Measurements from ENCODE around the gene MYO3B. TPM values are rescaled to one million over a fixed set of nuclear protein-coding genes. Genes with fewer than 3 reads are reported as not detected.
"Not testable (repeated sequence)": the region's sequence is repeated elsewhere in the genome, so short reads cannot be mapped to it uniquely, and the experiment has no call there.

MYO3B gene
- total RNA-seq, 1 donor from 2014 or later: 13.7 TPM

DNA sequence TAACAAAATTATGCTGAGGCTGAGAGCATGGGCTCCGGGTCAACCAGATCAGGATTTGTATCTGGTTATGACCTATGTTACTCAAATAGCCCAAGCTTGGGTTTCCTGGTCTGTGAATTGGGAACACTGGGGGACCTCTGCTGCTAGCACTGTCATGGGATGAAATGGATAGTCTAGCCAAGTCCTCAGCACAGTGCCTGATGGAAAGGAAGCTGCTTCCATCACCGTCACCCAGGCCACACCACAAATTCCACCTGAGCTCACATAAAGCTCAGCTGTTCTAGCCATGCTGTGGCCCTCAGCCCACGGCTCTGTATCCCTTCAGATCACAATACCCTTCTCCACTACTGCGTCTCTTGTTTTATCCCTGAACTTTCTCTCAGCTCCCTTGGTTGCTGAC is 357.6 kb downstream of the MYO3B start:
- no peak for DNase-seq (ENCODE audit: low spot score)
- no peaks in the 10 kb centered on the region for H3K36me3 Mint-ChIP-seq (ENCODE audit: low read depth)
- H3K4me1 Mint-ChIP-seq (ENCODE audit: low read depth): no peaks in the 10 kb centered on the region
- H3K9me3 Mint-ChIP-seq: no peaks in the 10 kb centered on the region
- peaks cover 4% of the 10 kb centered on the region for H3K27me3 Mint-ChIP-seq (ENCODE audit: low read depth)
- H3K27ac Mint-ChIP-seq: no peak overlapping the region
- H3K4me3 Mint-ChIP-seq (ENCODE audit: low read depth): no peak overlapping the region
- intact Hi-C loops (cut with micrococcal nuclease): no loop called here

DNA sequence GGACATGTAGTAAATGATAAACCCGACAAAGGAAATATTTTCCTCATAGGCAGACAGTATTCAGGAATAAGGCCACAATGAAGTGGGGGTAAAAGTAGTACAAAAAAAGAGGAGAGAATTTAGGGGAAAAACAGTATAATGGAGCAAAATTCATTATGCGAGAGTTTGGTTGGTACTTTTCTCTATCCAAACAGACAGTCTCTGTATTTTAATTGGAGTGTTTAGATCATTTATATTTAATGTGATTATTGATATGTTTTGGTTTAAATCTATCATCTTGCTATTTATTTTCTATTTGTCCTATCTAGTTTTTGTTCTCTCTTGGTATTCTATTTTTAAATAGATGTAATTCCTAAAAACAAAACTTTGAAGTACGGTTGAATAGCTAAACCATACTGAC is 366.9 kb downstream of the MYO3B start:
- H3K27me3 Mint-ChIP-seq (ENCODE audit: low read depth): peaks cover 3% of the 10 kb centered on the region
- H3K4me3 Mint-ChIP-seq (ENCODE audit: low read depth): no peak overlapping the region
- DNase-seq (ENCODE audit: low spot score): no peak
- peaks cover 5% of the 10 kb centered on the region for H3K4me1 Mint-ChIP-seq (ENCODE audit: low read depth)
- H3K9me3 Mint-ChIP-seq: no peaks in the 10 kb centered on the region
- H3K36me3 Mint-ChIP-seq (ENCODE audit: low read depth): peaks cover 13% of the 10 kb centered on the region
- no peak overlapping the region for H3K27ac Mint-ChIP-seq
- intact Hi-C loops (cut with micrococcal nuclease): no loop called here

DNA sequence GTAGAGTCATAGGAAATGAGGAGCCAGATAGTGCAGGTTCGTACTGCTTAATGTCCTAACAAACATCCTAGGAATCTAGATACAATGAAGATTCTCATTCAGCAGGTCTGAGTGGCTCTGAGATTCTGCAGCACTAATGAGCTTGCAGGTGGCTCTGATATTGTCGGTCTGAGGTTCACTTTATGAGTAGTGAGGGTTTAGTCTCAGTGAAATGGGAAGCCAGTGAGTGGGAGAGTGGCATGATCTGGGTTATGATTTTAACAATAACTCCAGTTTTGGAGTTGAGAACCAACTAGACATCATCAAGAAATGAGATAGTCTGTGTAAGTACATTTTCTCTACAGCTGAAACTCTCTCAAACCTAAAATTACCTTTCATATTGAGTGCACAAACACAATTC is 370.4 kb downstream of the MYO3B start:
- intact Hi-C loops (cut with micrococcal nuclease): loop anchor here (2.0 kb wide), 1 partner anchor 42 kb away; no protein-coding TSS in a partner anchor
- H3K4me1 Mint-ChIP-seq (ENCODE audit: low read depth): peaks cover 5% of the 10 kb centered on the region
- no peak for DNase-seq (ENCODE audit: low spot score)
- peaks cover 23% of the 10 kb centered on the region for H3K9me3 Mint-ChIP-seq
- H3K4me3 Mint-ChIP-seq (ENCODE audit: low read depth): no peak overlapping the region
- peaks cover 35% of the 10 kb centered on the region for H3K36me3 Mint-ChIP-seq (ENCODE audit: low read depth)
- peaks cover 3% of the 10 kb centered on the region for H3K27me3 Mint-ChIP-seq (ENCODE audit: low read depth)
- H3K27ac Mint-ChIP-seq: no peak overlapping the region

DNA sequence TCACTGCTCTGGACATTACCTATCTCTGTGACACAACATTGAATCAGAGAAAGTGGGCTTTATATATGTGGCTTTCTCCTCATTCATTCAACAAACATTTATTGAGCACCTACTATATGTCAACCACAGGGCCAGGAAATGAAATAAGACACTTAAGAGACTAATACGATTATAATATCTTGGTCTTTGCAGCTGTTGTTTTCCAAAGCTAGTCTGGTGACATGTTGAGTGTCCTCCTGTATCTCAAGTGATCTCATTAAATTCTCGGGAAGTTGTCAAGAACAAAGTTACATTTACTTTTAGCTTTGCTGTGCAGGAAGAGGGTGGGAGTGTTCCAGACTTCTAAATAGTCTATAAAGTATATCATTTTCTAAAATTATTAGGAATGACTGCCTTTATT is 372.6 kb downstream of the MYO3B start:
- intact Hi-C loops (cut with micrococcal nuclease): no loop called here

DNA sequence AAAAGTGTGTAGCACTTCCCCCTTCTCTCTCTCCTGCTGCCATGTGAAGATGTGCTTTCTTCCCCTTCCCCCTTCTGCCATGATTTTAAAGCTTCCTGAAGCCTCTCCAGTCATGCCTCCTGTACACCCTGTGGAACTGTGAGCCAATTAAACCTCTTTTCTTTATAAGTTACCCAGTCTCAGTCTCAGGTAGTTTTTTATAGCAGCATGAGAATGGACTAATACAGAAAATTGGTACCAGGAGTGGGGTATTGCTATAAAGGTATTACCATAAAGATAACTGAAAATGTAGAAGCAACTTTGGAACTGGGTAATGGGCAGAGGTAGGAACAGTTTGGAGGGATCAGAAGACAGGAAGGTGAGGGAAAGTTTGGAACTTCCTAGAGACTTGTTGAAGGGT is 374.0 kb downstream of the MYO3B start:
- H3K27me3 Mint-ChIP-seq (ENCODE audit: low read depth); H3K4me3 Mint-ChIP-seq (ENCODE audit: low read depth); intact Hi-C loops (cut with micrococcal nuclease); DNase-seq (ENCODE audit: low spot score); H3K27ac Mint-ChIP-seq; H3K4me1 Mint-ChIP-seq (ENCODE audit: low read depth): not testable (repeated sequence)
- Mint-ChIP-seq H3K9me3 (peaks cover 23% of the 10 kb centered on the region), H3K36me3 (ENCODE audit: low read depth) (peaks cover 25% of the 10 kb centered on the region)

More for the DNA sequence above, 372.6 kb downstream of the MYO3B start:
- Mint-ChIP-seq H3K4me3 (ENCODE audit: low read depth) (no peak overlapping the region), H3K27me3 (ENCODE audit: low read depth) (peaks cover 3% of the 10 kb centered on the region), H3K27ac (no peak overlapping the region), H3K9me3 (peaks cover 23% of the 10 kb centered on the region), H3K4me1 (ENCODE audit: low read depth) (peaks cover 5% of the 10 kb centered on the region), H3K36me3 (ENCODE audit: low read depth) (peaks cover 34% of the 10 kb centered on the region)
- DNase-seq (ENCODE audit: low spot score): no peak

DNA sequence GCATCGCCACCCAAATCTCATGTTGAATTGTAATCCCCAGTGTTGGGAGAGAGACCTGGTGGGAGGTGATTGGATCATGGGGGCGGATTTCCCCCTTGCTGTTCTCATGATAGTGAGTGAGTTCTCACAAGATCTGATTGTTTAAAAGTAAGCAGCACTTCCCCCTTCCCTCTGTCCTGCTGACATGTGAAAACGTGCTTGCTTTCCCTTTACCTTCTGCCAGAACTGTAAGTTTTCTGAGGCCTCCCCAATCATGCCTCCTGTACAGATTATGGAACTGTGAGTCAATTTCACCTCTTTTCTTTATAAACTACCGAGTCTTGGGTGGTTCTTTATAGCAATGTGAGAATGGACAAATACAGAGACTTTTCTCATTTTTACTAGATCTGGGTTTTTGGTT is 375.8 kb downstream of the MYO3B start:
- peaks cover 25% of the 10 kb centered on the region for H3K36me3 Mint-ChIP-seq (ENCODE audit: low read depth)
- intact Hi-C loops (cut with micrococcal nuclease): no loop called here
- no peak overlapping the region for H3K27ac Mint-ChIP-seq
- no peak for DNase-seq (ENCODE audit: low spot score)
- peaks cover 1% of the 10 kb centered on the region for H3K4me1 Mint-ChIP-seq (ENCODE audit: low read depth)
- H3K9me3 Mint-ChIP-seq: peaks cover 23% of the 10 kb centered on the region
- H3K4me3 Mint-ChIP-seq (ENCODE audit: low read depth): no peak overlapping the region
- no peaks in the 10 kb centered on the region for H3K27me3 Mint-ChIP-seq (ENCODE audit: low read depth)

DNA sequence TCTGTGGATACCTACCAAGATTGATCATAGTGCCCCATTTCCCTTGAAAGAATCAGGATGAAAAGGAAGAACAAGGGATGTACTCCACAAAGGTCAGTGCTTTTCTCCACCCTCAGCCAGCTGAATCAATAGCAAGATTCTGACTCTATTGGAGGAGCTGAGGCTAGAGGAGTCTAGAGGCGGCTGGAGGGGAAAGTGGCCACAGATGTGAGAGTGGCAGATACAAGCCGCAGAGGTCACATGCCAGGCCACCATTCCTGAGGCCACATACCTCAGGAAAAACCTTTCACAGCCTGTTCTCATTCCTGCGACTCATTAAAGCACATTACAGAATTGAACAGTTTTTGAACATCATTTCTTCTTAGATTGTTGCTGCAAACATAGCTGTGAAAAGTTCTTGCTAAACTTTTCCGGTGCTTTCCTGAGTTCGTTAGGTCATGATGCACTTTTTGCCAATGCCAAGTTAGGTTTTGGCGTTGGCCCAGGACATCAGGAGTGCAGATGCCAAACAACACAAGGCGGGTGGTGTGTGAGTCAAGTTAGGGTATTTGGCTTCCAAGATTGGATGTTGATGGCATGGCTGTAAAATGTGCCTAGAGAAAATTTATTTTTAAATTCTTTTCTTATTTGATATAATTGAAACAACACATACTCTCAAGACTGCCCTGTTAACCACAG is 376.5 kb downstream of the MYO3B start:
- intact Hi-C loops (cut with micrococcal nuclease): no loop called here
- DNase-seq (ENCODE audit: low spot score): no peak
- Mint-ChIP-seq H3K4me1 (ENCODE audit: low read depth) (no peaks in the 10 kb centered on the region), H3K36me3 (ENCODE audit: low read depth) (peaks cover 25% of the 10 kb centered on the region), H3K27me3 (ENCODE audit: low read depth) (no peaks in the 10 kb centered on the region), H3K9me3 (peaks cover 23% of the 10 kb centered on the region), H3K27ac (no peak overlapping the region), H3K4me3 (ENCODE audit: low read depth) (no peak overlapping the region)

DNA sequence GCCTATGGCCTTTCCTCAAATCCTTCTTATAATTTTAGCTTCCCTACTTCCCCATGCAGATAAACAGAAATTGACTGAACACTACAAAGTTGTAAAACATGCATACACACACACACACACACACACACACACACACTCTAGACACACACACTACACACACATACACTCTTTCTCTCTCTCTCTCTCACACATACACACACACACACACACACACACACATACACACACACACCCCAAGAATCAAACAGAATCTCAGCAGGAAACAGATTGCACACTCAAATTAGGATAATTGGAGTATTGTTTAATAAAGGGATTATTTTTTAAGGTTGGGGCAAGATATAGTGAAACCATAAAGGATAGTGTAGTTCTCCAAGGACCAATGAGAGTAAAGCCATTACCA is 385.0 kb downstream of the MYO3B start:
- Mint-ChIP-seq H3K36me3 (ENCODE audit: low read depth) (no peaks in the 10 kb centered on the region), H3K4me1 (ENCODE audit: low read depth) (no peaks in the 10 kb centered on the region), H3K4me3 (ENCODE audit: low read depth) (no peak overlapping the region), H3K27ac (no peak overlapping the region), H3K27me3 (ENCODE audit: low read depth) (peaks cover 4% of the 10 kb centered on the region), H3K9me3 (no peaks in the 10 kb centered on the region)
- no peak for DNase-seq (ENCODE audit: low spot score)
- intact Hi-C loops (cut with micrococcal nuclease): no loop called here

DNA sequence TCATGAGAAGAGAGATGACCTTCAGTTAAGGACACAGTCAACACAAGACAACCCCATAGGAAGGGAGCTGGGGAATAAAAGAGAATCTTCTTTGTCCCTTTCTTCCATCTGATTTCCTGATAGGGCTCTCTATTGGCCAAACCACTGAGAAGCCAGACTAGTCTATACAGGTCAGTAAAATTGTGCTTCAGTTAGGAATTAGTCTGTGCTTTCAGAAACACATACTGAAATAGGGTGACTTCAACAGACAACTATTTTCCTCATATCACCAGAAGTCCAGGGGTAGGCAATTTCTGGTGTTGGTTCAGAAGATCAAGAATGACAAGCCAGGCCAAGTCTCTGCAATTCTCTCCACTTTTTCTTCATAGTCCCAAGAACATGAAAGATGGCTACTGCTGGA is 385.5 kb downstream of the MYO3B start:
- H3K4me1 Mint-ChIP-seq (ENCODE audit: low read depth): no peaks in the 10 kb centered on the region
- intact Hi-C loops (cut with micrococcal nuclease): no loop called here

DNA sequence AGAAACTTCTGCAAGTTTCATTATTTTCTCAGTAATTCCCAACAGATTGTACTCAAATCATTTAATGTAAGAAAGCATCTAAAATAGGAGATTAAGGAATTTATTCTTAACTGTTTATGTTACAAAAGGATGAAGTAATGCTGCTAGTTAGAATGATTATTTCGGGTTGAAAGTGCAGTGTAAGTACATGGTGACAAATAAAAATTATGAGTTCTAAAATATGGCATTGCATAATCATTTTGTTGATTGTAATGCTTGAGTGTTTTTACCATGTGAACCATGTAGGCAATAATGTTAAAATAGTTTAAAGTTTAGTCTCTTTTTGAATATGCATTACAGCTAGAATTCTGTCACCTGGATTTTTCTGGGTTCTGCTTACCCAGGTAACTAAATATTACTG is 388.2 kb downstream of the MYO3B start:
- Mint-ChIP-seq H3K4me3 (ENCODE audit: low read depth) (no peak overlapping the region), H3K36me3 (ENCODE audit: low read depth) (no peaks in the 10 kb centered on the region), H3K27ac (no peak overlapping the region), H3K27me3 (ENCODE audit: low read depth) (peaks cover 3% of the 10 kb centered on the region), H3K9me3 (no peaks in the 10 kb centered on the region), H3K4me1 (ENCODE audit: low read depth) (no peaks in the 10 kb centered on the region)
- DNase-seq (ENCODE audit: low spot score): no peak
- intact Hi-C loops (cut with micrococcal nuclease): no loop called here

More for the DNA sequence above, 385.5 kb downstream of the MYO3B start:
- Mint-ChIP-seq H3K4me3 (ENCODE audit: low read depth) (no peak overlapping the region), H3K36me3 (ENCODE audit: low read depth) (no peaks in the 10 kb centered on the region), H3K9me3 (no peaks in the 10 kb centered on the region), H3K27me3 (ENCODE audit: low read depth) (peaks cover 4% of the 10 kb centered on the region), H3K27ac (no peak overlapping the region)
- DNase-seq (ENCODE audit: low spot score): no peak

DNA sequence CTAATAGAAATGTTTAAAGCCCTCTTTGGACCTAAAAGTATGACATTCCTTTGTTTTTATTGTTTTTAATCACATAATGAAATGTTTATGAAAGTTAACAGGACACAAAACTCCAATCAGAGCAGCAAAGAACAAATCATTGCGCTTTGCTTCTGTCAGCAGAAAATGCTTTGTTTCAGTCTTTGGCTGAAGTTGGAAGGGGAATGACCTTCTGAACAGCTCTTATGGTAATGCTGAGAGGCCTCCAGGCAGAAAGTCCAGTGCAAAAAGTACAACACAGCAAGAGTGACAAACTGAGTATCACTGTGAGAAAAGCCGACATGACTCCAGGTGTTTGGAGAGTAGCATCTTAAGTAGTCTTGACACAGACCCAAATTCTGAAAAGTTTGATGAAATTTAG is 389.5 kb downstream of the MYO3B start:
- intact Hi-C loops (cut with micrococcal nuclease): no loop called here
- no peak overlapping the region for H3K4me3 Mint-ChIP-seq (ENCODE audit: low read depth)
- H3K9me3 Mint-ChIP-seq: no peaks in the 10 kb centered on the region
- DNase-seq (ENCODE audit: low spot score): no peak
- H3K36me3 Mint-ChIP-seq (ENCODE audit: low read depth): no peaks in the 10 kb centered on the region
- no peaks in the 10 kb centered on the region for H3K4me1 Mint-ChIP-seq (ENCODE audit: low read depth)
- no peak overlapping the region for H3K27ac Mint-ChIP-seq
- H3K27me3 Mint-ChIP-seq (ENCODE audit: low read depth): peaks cover 8% of the 10 kb centered on the region

DNA sequence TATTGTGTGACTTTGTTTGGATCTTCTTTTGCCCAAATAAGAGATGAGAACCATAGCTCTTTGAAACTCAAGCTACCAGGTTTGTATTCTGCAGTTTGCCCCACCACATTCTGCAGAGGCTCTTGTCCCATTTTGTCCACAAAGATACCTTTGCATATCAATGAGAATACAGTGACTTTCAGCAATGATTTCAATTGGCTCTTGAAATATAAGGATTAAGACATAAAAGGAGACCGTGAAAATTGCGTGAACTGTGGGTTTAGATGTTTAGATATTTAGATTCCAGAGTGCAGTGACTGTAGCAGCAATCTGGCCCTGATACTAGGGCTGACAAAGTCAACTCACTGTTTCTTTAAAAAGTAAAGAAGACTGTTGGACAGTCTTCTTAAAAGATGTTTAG is 390.6 kb downstream of the MYO3B start:
- Mint-ChIP-seq H3K27ac (no peak overlapping the region), H3K9me3 (no peaks in the 10 kb centered on the region), H3K4me1 (ENCODE audit: low read depth) (no peaks in the 10 kb centered on the region), H3K4me3 (ENCODE audit: low read depth) (no peak overlapping the region), H3K36me3 (ENCODE audit: low read depth) (no peaks in the 10 kb centered on the region), H3K27me3 (ENCODE audit: low read depth) (peaks cover 8% of the 10 kb centered on the region)
- intact Hi-C loops (cut with micrococcal nuclease): no loop called here
- no peak for DNase-seq (ENCODE audit: low spot score)

DNA sequence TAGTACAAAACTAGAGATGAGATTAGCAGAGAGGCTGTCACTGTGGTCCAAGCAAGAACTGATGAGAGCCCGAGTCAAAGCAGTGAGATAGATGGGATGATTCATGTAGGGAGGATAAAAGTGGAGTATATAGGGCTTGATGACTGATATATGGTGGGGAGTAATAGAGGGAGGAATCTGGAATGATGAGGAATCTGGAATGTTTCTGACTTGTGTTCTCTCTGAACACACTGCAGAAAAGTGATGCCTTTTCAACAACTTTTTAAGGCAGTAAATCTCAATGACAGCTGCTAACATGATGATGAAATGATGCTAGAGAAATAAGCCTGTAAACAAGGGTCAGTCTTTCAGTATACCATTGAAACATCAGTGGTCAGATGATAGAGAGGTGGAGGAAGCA is 393.7 kb downstream of the MYO3B start:
- Mint-ChIP-seq H3K27me3 (ENCODE audit: low read depth) (peaks cover 10% of the 10 kb centered on the region), H3K27ac (no peak overlapping the region), H3K4me3 (ENCODE audit: low read depth) (no peak overlapping the region), H3K4me1 (ENCODE audit: low read depth) (peaks cover 1% of the 10 kb centered on the region), H3K9me3 (no peaks in the 10 kb centered on the region), H3K36me3 (ENCODE audit: low read depth) (no peaks in the 10 kb centered on the region)
- DNase-seq (ENCODE audit: low spot score): no peak
- intact Hi-C loops (cut with micrococcal nuclease): no loop called here

DNA sequence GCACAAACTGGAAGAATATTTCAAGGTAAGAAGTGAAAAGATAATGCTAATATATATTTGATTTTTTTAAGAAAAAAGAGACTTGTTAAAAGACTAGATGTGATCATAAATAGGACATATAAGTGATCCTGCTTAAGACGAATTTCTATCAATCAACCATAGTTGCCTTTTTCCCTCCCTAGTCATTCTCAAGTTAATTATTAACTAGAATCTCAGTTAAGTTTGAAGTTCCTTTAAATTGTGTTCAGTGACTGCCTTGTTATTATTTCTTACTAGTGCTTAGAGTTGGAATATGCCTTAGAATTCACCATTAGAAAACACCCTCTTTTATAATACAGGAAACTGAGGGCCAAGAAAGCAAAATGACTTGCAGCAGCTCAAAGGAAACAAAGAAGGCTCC is 395.7 kb downstream of the MYO3B start:
- no peak for DNase-seq (ENCODE audit: low spot score)
- Mint-ChIP-seq H3K4me1 (ENCODE audit: low read depth) (peaks cover 1% of the 10 kb centered on the region), H3K27me3 (ENCODE audit: low read depth) (peaks cover 13% of the 10 kb centered on the region), H3K4me3 (ENCODE audit: low read depth) (no peak overlapping the region), H3K36me3 (ENCODE audit: low read depth) (no peaks in the 10 kb centered on the region), H3K9me3 (no peaks in the 10 kb centered on the region), H3K27ac (no peak overlapping the region)
- intact Hi-C loops (cut with micrococcal nuclease): no loop called here

Data from activated T-helper 2 cell treated with anti-CD3 and anti-CD28 coated beads, Interferon-gamma antibody, Interleukin-2, Interleukin-4, amounts not matched to agents 10 μg/mL and 5 μg/mL and 100 μg/mL, durations not matched to agents 14 hours and 24 hours and 36 hours (primary cell).